GM18870 (cell line): ENCODE data around the gene RAB15.

Experiments
- ATAC-seq: cut with Tn5 transposase; IDR thresholded peaks from one replicate; pipeline ENCODE4 v1.9.1; 2021; ENCODE audit warnings: moderate library complexity; ENCODE audit not compliant: unreplicated experiment

RAB15 gene

DNA sequence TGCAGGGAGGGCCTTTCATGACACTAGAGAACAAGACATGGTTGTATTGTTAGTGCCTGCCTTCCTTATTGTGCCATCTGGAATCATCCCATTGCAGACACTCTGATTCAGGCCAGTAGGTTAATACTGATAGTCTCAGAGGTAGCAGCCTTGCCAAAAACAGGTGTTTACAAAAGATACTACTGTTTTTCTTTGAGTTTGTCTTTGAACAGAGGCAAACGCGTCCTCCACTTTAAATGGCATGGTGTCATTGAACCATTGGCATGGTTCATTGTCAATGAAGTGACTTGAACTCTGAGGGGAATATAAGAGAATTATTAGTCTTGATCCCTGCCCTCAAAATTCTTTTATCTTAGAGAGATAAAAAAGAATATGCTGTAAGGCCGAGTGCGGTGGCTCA is 18.8 kb upstream of the RAB15 start:
- no peak for ATAC-seq

- ATAC-seq = no peak
Measured at GRCh38 chr14:64990296-64990695, 18.2 kb upstream of the RAB15 start.

GRCh38 chr14:64987438-64987767 is 15.3 kb upstream of the RAB15 start:
- ATAC-seq = peak; percentile 3

DNA sequence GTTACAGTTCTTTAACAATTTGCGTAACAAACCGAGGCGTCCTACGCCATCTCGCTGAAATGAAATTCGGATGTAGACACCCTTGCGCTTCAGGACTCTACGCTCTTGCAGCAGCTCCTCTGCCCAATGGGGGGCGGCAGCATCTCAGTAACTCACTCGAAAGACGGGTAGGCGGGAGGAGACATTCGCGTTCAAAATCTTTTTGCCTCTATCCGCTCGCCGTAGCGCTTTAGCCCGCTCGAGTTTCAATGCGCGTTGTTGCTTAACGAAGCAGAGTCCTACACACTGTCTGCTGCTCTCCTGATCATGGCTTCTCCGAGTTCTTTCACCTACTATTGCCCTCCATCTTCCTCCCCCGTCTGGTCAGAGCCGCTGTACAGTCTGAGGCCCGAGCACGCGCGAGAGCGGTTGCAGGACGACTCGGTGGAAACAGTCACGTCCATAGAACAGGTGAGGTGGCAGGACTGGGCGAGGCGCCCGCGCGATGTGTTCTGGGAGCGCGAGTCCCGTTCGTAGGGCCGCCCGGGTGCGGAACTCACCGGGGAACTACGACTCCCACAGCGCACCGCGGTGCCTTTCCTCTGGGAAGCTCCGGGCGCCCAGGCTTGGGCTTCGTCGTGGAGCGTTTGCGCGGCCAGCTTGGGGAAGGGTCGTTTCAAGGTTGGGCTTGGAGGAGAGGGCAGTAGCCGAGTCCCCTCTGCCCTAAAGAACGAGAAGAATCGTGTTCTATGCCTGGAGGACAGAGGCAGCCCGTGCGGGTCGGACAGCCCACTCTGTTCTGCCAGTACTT is 14.7 kb upstream of the RAB15 start, which contains the start of gene FNTB:
TSS of gene FNTB (plus strand) at position 248 of the 790 bp plus-strand sequence. CDS start at position 307, 59 bp downstream.
- peak; percentile 75 for ATAC-seq

GRCh38 chr14:64983439-64984310 is 11.5 kb upstream of the RAB15 start:
- ATAC-seq = no peak

DNA sequence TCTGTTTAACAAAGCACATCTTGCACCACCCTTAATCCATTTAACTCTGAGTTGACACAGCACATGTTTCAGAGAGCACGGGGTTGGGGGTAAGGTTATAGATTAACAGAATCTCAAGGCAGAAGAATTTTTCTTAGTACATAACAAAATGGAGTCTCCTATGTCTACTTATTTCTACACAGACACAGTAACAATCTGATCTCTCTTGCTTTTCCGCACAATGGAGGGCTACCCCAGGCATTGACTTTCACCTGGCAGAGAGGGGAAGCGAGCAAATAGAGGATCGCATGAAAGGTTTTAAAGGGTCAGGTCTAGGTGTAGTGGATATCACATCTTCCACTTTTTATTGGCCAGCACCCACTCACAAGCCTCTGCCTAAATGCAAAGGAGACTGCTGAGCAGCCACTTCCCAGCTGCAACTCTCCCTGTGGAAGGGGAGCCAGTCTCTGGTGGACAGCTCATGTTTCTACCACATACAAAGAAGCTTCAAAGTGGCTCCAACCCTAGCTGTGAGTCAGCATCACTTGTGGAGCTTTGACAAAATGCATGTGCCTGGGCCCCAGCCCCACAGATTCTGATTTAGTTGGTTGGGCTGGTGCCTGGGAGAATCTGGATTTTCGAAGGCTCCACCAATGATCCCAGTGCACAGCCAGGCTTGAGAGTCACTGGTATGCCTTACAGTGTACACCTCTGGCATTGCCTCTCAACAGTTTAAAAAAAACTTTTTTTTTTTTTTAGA is 7.4 kb upstream of the RAB15 start:
- ATAC-seq = no peak

DNA sequence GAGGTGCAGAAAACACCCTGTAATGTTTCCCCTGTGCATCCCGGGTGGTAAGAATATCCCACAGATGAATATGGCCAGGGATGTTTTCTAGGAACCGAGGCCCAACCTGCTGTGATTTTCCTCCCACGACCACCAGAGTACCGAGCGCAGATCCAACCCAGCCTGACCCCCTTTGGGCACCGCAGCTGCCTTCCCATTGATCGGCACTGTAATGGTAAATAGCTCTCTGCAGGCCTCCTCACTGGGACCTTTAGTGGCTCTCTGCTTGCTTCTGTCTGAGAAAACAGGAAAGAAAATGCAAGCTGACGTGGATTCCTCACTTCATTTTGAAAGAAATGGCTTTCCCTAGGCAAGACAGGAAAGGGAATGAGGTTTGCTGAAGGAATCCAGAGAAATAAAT is 2.4 kb upstream of the RAB15 start:
- no peak for ATAC-seq

GRCh38 chr14:64973826-64974225 is 1.7 kb upstream of the RAB15 start:
- ATAC-seq = no peak

DNA sequence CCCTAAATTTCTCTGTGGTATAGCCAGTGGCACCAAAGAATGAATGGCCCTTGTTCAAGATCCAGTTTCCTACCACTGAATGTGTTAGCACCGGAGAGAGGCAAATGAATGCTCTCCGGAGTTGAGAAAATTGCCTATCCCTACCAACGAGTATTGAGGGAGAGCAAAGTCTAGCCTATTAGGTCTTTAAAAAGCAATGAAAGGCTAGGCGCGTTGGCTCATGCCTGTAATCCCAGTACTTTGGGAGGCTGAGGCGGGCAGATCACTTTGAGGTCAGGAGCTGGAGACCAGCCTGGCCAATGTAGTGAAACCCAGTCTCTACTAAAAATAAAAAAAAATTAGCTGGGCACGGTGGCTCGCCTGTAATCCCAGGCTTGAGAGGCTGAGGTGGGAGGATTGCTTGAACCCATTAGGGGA is 898 bp upstream of the RAB15 start:
- ATAC-seq = no peak

GRCh38 chr14:64971491-64971942 is 619 bp downstream of the RAB15 start:
- no peak for ATAC-seq

DNA sequence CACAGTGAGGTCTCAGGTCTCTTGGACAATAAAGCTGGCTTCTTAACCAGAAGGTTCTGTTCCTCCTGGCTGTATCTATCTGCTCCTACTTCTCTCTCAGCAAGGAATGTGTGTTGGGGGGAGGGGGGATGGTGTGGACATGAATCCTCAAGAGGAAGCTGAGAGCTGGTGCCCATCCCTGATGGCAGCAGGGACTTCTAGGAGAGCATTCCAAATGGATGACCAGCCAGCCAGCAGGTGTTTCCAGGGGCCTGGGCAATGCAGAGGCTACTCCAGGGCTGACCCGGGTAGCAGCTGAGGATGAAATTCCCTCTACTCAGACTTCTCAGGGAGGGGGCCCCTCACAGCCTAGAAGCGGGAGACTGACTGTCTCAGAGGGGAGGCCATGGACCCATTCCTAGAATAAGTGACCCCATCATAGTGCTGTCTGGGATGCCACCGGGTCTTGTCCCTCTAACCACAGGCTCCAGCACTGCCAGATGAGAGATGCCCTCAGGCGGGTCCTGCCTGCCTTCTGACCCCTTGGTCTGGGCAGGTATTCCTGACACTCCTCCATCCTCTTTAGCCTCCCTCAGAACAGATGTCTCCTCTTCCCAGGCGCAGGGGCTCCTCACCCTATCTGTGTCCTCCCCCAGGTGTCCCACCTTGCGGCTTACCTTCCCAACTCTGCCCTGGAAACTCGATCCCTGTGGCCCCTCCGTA is 1.2 kb downstream of the RAB15 start:
- ATAC-seq = no peak

GRCh38 chr14:64970041-64970440 is 2.1 kb downstream of the RAB15 start:
- no peak for ATAC-seq

GRCh38 chr14:64968651-64969050 is 3.5 kb downstream of the RAB15 start:
- ATAC-seq = no peak

GRCh38 chr14:64968167-64968566 is 4.0 kb downstream of the RAB15 start:
- ATAC-seq = no peak

DNA sequence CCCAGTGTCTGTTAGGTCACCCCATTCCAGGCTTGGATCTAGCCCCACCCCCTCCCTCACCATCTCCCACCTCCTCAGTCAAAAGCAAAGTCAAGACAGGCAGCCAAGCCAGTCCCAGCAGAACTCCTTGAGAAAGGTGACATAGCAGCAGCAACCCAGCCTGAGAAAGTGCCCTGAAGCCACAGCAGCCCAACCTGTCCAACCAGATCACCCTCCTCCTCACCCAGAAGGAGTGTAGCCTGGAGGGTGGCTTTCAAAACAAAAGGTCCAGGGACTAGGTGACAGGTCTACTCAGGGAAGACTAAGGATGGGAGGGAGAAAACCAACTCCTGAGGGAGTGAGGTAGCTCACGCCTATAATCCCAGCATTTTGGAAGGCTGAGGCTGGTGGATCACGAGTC is 5.2 kb downstream of the RAB15 start:
- ATAC-seq = no peak

DNA sequence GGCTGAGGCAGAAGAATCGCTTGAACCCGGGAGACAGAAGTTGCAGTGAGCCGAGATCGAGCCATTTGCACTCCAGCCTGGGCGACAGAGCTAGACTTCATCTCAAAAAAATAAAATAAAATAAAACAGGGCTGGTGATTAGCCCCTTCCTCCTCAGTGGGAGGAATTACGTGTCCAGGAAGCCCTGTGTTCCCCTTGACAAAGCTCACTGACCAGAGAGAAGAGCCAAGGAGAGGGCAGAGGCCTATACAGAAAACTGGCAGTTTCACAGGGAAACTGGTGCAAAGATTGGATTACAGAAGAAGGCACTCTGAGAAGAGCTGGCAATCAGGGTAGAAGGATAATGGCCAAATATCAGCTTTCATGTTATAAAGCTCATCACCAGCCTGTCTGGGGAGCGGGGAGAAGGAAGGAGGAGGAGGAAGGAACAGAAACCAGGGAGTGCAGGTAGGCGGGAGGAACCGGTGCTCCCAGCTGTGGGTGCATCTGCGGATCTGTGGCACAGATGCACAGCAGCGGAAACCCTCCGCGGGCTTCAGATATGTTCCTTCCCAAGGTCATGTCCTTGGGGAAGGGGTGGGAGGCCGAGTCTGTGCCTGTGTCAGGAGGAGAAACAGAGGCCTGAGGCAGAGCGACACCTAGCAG is 6.7 kb downstream of the RAB15 start:
- ATAC-seq = no peak

- ATAC-seq = no peak
Measured at GRCh38 chr14:64963611-64964010, 8.5 kb downstream of the RAB15 start.

- ATAC-seq = no peak
Measured at GRCh38 chr14:64960762-64961276, 11.3 kb downstream of the RAB15 start.

DNA sequence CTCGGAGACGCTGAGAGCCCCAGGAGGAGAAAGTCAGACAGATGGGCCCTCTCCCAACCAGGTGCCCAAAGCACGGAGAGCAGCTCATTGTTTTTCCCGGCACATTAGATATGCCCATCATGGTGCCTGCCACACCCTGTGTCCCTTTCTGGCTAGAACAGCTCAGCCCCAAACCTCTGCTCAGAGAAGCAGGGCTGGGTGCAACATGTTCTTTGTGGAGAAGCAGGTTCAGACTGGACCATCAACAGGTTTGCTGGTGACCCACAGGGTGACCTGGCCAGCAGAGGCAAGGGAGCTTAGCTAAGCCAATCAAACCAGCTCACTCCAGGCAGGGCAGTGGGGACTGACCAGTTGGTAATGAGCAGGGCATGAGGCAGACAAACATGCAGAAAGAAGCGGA is 13.4 kb downstream of the RAB15 start:
- ATAC-seq = no peak

DNA sequence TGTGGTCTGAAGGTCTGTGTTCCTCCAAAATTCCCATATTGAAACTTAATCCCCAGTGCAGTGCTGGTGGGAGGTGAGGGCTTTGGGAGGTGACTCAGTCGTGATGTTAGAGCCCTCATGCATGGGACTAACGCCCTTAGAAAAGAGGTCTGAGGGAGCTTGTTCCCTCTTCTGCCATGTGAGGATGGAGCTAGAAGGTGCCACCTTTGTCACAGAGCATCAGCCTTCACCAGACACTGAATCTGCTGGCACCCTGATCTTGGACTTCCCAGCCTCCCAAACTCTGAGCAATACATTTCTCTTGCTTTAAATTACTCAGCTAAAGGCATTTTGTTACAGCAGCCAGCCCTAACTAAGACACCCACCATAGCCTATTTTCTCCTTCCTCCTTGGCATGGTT is 13.9 kb downstream of the RAB15 start:
- no peak for ATAC-seq
